CD14-positive monocyte (primary cell): Measurements from ENCODE around the gene MYO5B. TPM values are rescaled to one million over a fixed set of nuclear protein-coding genes. Genes with fewer than 3 reads are reported as not detected.

Source experiments
- DNase-seq, 3 donors: peaks; one replicate each; pipeline ENCODE4 v3.0.0-alpha.2; 2011 to 2022
- H2AFZ ChIP-seq: 2 replicates; pipeline ENCODE4 v1.6.0; 2012; ENCODE audit warnings: mild to moderate bottlenecking, low read depth, low read length, inconsistent platforms; ENCODE audit not compliant: insufficient read depth, poor library complexity, severe bottlenecking
- H3K27ac ChIP-seq, 2 donors: 1 replicate in 1 of 2; 2 replicates in 1 of 2; pipeline ENCODE4 v1.5.1; 2012 to 2013; ENCODE audit warnings: low read length in 2 of 2, control low read depth in 1 of 2, inconsistent platforms in 1 of 2, low read depth in 1 of 2, mild to moderate bottlenecking in 1 of 2
- H3K27me3 ChIP-seq, 2 donors: one replicate each; pipeline versions ENCODE4 v1.6.0 to v1.6.1; 2011 to 2013; ENCODE audit warnings: low read length in 2 of 2; ENCODE audit not compliant: control insufficient read depth in 2 of 2, insufficient read depth in 2 of 2
- H3K36me3 ChIP-seq, 2 donors: replicated peaks in 1 of 2; 1 replicate in 1 of 2; 2 replicates in 1 of 2; pipeline versions ENCODE4 v1.5.1 to v1.6.1; 2012 to 2013; ENCODE audit warnings: low read length in 2 of 2, control low read depth in 1 of 2, inconsistent platforms in 1 of 2, mild to moderate bottlenecking in 1 of 2; ENCODE audit not compliant: insufficient read depth in 2 of 2, control insufficient read depth in 1 of 2
- H3K4me1 ChIP-seq, 2 donors: 1 replicate in 1 of 2; 2 replicates in 1 of 2; pipeline versions ENCODE4 v1.5.1 to v1.6.1; 2012 to 2013; ENCODE audit warnings: low read length in 2 of 2, control low read depth in 1 of 2, inconsistent platforms in 1 of 2, mild to moderate bottlenecking in 1 of 2, moderate library complexity in 1 of 2; ENCODE audit not compliant: insufficient read depth in 2 of 2, control insufficient read depth in 1 of 2
- H3K4me2 ChIP-seq: replicated peaks from 2 replicates; pipeline ENCODE3; 2012; ENCODE audit warnings: low read length, moderate library complexity, mild to moderate bottlenecking; ENCODE audit not compliant: poor library complexity, severe bottlenecking; ENCODE audit errors: extremely low read depth
- H3K4me3 ChIP-seq, 3 experiments: fragments of 200-600 bp in 1 of 3; sonication (generic) in 1 of 3; replicated peaks in 1 of 3; 1 replicate in 2 of 3; 2 replicates in 1 of 3; pipeline ENCODE4 v1.5.1; 2011 to 2013; ENCODE audit warnings: low read length in 3 of 3, mild to moderate bottlenecking in 3 of 3, control low read depth in 2 of 3, low read depth in 2 of 3, inconsistent platforms in 1 of 3, moderate library complexity in 1 of 3
- H3K79me2 ChIP-seq: 2 replicates; pipeline ENCODE4 v1.6.0; 2012; ENCODE audit warnings: mild to moderate bottlenecking, control low read depth, inconsistent platforms, low read length, moderate library complexity; ENCODE audit not compliant: insufficient read depth
- H3K9ac ChIP-seq: 2 replicates; pipeline ENCODE4 v1.6.0; 2017; ENCODE audit warnings: low read length, mild to moderate bottlenecking; ENCODE audit not compliant: insufficient read depth, poor library complexity, severe bottlenecking
- H3K9me3 ChIP-seq, 2 donors: replicated peaks in 1 of 2; 1 replicate in 1 of 2; 2 replicates in 1 of 2; pipeline versions ENCODE4 v1.5.1 to v1.6.1; 2012 to 2013; ENCODE audit warnings: low read length in 2 of 2, control low read depth in 1 of 2; ENCODE audit not compliant: control insufficient read depth in 1 of 2, insufficient read depth in 1 of 2
- H4K20me1 ChIP-seq: 2 replicates; pipeline ENCODE4 v1.6.0; 2012; ENCODE audit warnings: mild to moderate bottlenecking, low read length, control low read depth, moderate library complexity; ENCODE audit not compliant: insufficient read depth
- H3K27ac Mint-ChIP-seq, 7 donors: one replicate each; pipeline ENCODE4 v1.8.0; 2020; ENCODE audit warnings: mild to moderate bottlenecking in 7 of 7, mixed read lengths in 7 of 7, moderate library complexity in 6 of 7, inconsistent platforms in 2 of 7
- H3K27me3 Mint-ChIP-seq, 3 donors: one replicate each; pipeline ENCODE4 v1.8.0; 2021 to 2022; ENCODE audit warnings: low read depth in 3 of 3, mild to moderate bottlenecking in 3 of 3, mixed read lengths in 3 of 3, moderate library complexity in 3 of 3, inconsistent platforms in 1 of 3
- H3K36me3 Mint-ChIP-seq, 2 donors: one replicate each; pipeline ENCODE4 v1.8.0; 2020; ENCODE audit warnings: mixed read lengths in 2 of 2, inconsistent platforms in 1 of 2, mild to moderate bottlenecking in 1 of 2
- H3K4me1 Mint-ChIP-seq: one replicate; pipeline ENCODE4 v1.8.0; 2020; ENCODE audit warnings: mild to moderate bottlenecking, mixed read lengths
- H3K4me3 Mint-ChIP-seq, 2 donors: one replicate each; pipeline ENCODE4 v1.8.0; 2020; ENCODE audit warnings: mild to moderate bottlenecking in 2 of 2, mixed read lengths in 2 of 2, moderate library complexity in 1 of 2
- H3K9me3 Mint-ChIP-seq, 7 donors: one replicate each; pipeline ENCODE4 v1.8.0; 2020 to 2022; ENCODE audit warnings: mixed read lengths in 7 of 7, mild to moderate bottlenecking in 6 of 7, moderate library complexity in 6 of 7, inconsistent platforms in 2 of 7
- CTCF ChIP-seq: fragments of 200-600 bp; IDR thresholded peaks from one replicate; pipeline ENCODE4 v1.8.0; 2022; ENCODE audit warnings: antibody characterized with exemption, mild to moderate bottlenecking
- WGBS: methylation state at CpG from one replicate; pipeline ENCODE4 v1.1.5; 2013; ENCODE audit warnings: missing lambda C conversion rate; ENCODE audit not compliant: insufficient coverage; 5-methylcytosine and 5-hydroxymethylcytosine counted together
- intact Hi-C, 2 donors: fragments of 100-400 bp; cut with micrococcal nuclease; formaldehyde crosslinking; loops; one replicate each; pipeline versions ENCODE4 v1.15.0 to v1.15.1; 2023
- polyA plus RNA-seq, 3 donors: library from polyadenylated mRNA; depleted of rRNA in 1 of 3; unstranded in 2 of 3; stranded (reverse) in 1 of 3; fragments of 300-500 nt in 2 of 3; fragments of >200 nt in 1 of 3; fragmentation: Illumina TruSeq in 2 of 3; gene quantifications; 1 replicate in 2 of 3; 2 replicates in 1 of 3; pipeline ENCODE4 v1.2.3, GENCODE V29; 2012 to 2021

Gene MYO5B
- polyA plus RNA-seq, 3 donors, result 0.04 TPM; not detected in 2

- H3K4me3 Mint-ChIP-seq, result no peak overlapping the region
- no peaks in the 10 kb centered on the region for H3K36me3 Mint-ChIP-seq
- H3K9ac ChIP-seq, result no peak overlapping the region
- H3K27ac ChIP-seq, result no peak overlapping the region
- TF ChIP-seq CTCF, result no peak
- H3K9me3 Mint-ChIP-seq, result peaks cover 0 to 2% (median 0%) of the 10 kb centered on the region in 7 donors
- no peak overlapping the region for H3K27ac Mint-ChIP-seq
- no peaks in the 10 kb centered on the region for H3K27me3 ChIP-seq
- no peaks in the 10 kb centered on the region for H4K20me1 ChIP-seq
- intact Hi-C loops, result no loop called here
- H3K4me2 ChIP-seq, result no peak overlapping the region
- no peak overlapping the region for H2AFZ ChIP-seq
- H3K27me3 Mint-ChIP-seq, result peaks cover 0 to 6% (median 2%) of the 10 kb centered on the region in 3 donors
- DNase-seq, result no peak
- WGBS, result 75% methylated on average over 1 of the region's 2 CpGs
- no peaks in the 10 kb centered on the region for H3K4me1 Mint-ChIP-seq
- H3K4me1 ChIP-seq, result no peaks in the 10 kb centered on the region
- no peaks in the 10 kb centered on the region for H3K79me2 ChIP-seq
- no peaks in the 10 kb centered on the region for H3K36me3 ChIP-seq
- no peaks in the 10 kb centered on the region for H3K9me3 ChIP-seq
- H3K4me3 ChIP-seq, result no peak overlapping the region
Measured at GRCh38 chr18:50115095-50115494, 79.9 kb downstream of the MYO5B start.

- 94% methylated on average over 4 of the region's 6 CpGs for WGBS
- Histone ChIP-seq H3K79me2 (no peaks in the 10 kb centered on the region), H3K4me3 (no peak overlapping the region), H3K9me3 (no peaks in the 10 kb centered on the region), H3K36me3 (no peaks in the 10 kb centered on the region), H3K4me1 (no peaks in the 10 kb centered on the region), H3K27ac (no peak overlapping the region), H3K4me2 (no peak overlapping the region), H2AFZ (no peak overlapping the region), H3K27me3 (no peaks in the 10 kb centered on the region), H3K9ac (no peak overlapping the region), H4K20me1 (no peaks in the 10 kb centered on the region)
- H3K4me3 Mint-ChIP-seq, result no peak overlapping the region
- DNase-seq, result no peak
- no peaks in the 10 kb centered on the region for H3K4me1 Mint-ChIP-seq
- H3K9me3 Mint-ChIP-seq, result peaks cover 0 to 2% (median 0%) of the 10 kb centered on the region in 7 donors
- H3K27me3 Mint-ChIP-seq, result peaks cover 2 to 6% (median 4%) of the 10 kb centered on the region in 3 donors
- H3K27ac Mint-ChIP-seq, result no peak overlapping the region
- no peak for TF ChIP-seq CTCF
- intact Hi-C loops, result no loop called here
- no peaks in the 10 kb centered on the region for H3K36me3 Mint-ChIP-seq
Measured at GRCh38 chr18:50114448-50114847, 80.5 kb downstream of the MYO5B start.
